Endodermal cell (in vitro differentiated cells): Measurements from ENCODE around the gene ABCA2. TPM values are rescaled to one million over a fixed set of nuclear protein-coding genes. Genes with fewer than 3 reads are reported as not detected.

Source experiments
- DNase-seq: peaks from one replicate; pipeline ENCODE4 v3.0.0-alpha.2; 2017
- H3K27ac ChIP-seq: 2 replicates; pipeline ENCODE4 v1.5.1; 2013; ENCODE audit warnings: mild to moderate bottlenecking, low read depth, low read length, moderate library complexity
- H3K27me3 ChIP-seq: 2 replicates; pipeline ENCODE4 v1.6.1; 2013; ENCODE audit warnings: mild to moderate bottlenecking, low read length, moderate library complexity; ENCODE audit not compliant: insufficient read depth, control insufficient read depth, poor library complexity, severe bottlenecking
- H3K36me3 ChIP-seq: 2 replicates; pipeline ENCODE4 v1.7.0; 2013; ENCODE audit warnings: mild to moderate bottlenecking, low read length, moderate library complexity; ENCODE audit not compliant: control insufficient read depth, insufficient read depth
- H3K4me1 ChIP-seq: one replicate; pipeline ENCODE4 v1.7.0; 2013; ENCODE audit warnings: low read length; ENCODE audit not compliant: control insufficient read depth, insufficient read depth
- H3K4me3 ChIP-seq: 2 replicates; pipeline ENCODE4 v1.5.1; 2013; ENCODE audit warnings: mild to moderate bottlenecking, low read length, moderate library complexity
- H3K9ac ChIP-seq: 2 replicates; pipeline ENCODE4 v1.6.1; 2013; ENCODE audit warnings: mild to moderate bottlenecking, low read length, moderate library complexity; ENCODE audit not compliant: poor library complexity, severe bottlenecking; ENCODE audit errors: extremely low read depth
- H3K9me3 ChIP-seq: 2 replicates; pipeline ENCODE4 v1.6.1; 2013; ENCODE audit warnings: mild to moderate bottlenecking, low read length, moderate library complexity; ENCODE audit not compliant: control insufficient read depth
- H3K27ac Mint-ChIP-seq: 2 replicates; pipeline ENCODE4 v1.8.0; 2020; ENCODE audit warnings: mixed read lengths
- H3K27me3 Mint-ChIP-seq: 2 replicates; pipeline ENCODE4 v1.8.0; 2021; ENCODE audit warnings: mild to moderate bottlenecking, mixed read lengths; ENCODE audit not compliant: insufficient read depth
- H3K36me3 Mint-ChIP-seq: 2 replicates; pipeline ENCODE4 v1.8.0; 2020; ENCODE audit warnings: low read depth, mixed read lengths
- H3K4me1 Mint-ChIP-seq: 2 replicates; pipeline ENCODE4 v1.8.0; 2020; ENCODE audit warnings: mixed read lengths
- H3K4me3 Mint-ChIP-seq: 2 replicates; pipeline ENCODE4 v1.8.0; 2020; ENCODE audit warnings: mild to moderate bottlenecking, moderate library complexity, mixed read lengths
- H3K9me3 Mint-ChIP-seq: 2 replicates; pipeline ENCODE4 v1.8.0; 2020; ENCODE audit warnings: mild to moderate bottlenecking, mixed read lengths
- WGBS, 2 experiments: methylation state at CpG; one replicate each; pipeline versions ENCODE4 v1.1.5 to v1.1.7; 2013; ENCODE audit warnings: missing lambda C conversion rate in 2 of 2, mixed read lengths in 1 of 2; ENCODE audit not compliant: insufficient coverage in 1 of 2, insufficient read length in 1 of 2; 5-methylcytosine and 5-hydroxymethylcytosine counted together
- total RNA-seq, 2 donors: library from RNA; stranded (reverse); fragmentation: NEBNext Ultra II Directional in 1 of 2; extraction: Animal tissue kit (Norgen Biotek cat#: 25700) in 1 of 2; gene quantifications; 2 replicates in 1 of 2; 3 replicates in 1 of 2; pipeline ENCODE4 v1.2.1, GENCODE V29; 2021
- TF ChIP-seq, protein P1 (sequence below): fragments of 200-600 bp; sonication (generic); conservative IDR thresholded peaks from 2 replicates; pipeline ENCODE4 v1.5.0; 2021; ENCODE audit warnings: antibody characterized with exemption, mild to moderate bottlenecking

ABCA2 gene
- total RNA-seq, 2 donors from 2014 or later = 21.5 to 30.0 TPM

DNA sequence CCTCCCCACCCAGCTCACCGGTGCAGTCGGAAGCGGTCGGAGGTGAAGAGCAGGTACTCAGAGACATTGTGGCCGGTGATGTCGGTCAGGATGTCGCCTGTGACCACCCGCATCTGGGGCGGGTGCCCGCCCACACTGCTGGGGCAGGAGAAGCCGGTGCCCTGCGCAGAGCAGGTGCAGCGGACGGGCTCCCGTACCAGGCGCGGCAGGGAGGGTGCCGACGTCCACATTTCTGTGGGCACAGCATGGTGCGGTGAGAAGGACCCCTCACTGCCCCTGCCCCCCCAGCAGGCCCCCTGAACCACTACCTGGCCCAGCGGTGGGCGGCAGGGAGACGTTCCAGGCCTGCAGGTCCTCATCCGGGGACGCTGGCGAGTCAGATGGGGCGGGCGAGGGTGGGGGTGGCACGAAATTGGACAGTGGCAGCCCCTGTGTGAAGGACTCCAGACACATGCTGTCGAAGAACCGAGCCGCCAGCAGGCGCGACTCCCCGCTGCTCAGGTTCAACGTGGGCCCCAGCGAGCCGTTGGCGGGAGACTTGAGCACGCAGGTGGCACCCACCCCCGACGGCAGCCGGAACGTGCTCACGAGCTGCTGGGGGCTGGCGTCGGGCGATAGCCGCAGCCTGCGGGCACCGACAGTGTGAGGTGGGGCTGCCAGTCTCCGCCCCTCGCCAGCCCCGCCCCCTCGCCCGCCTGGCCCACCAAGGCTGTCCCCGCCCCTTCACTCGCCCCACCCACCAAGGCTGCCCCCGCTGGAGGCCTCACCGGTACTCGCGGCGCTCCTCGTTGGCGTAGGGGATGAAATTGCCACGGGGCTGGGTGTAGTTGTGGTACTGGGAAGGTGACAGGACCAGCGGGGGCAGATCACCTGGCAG lies 15.1 kb downstream of the ABCA2 start:
- no peak overlapping the region for H3K4me3 Mint-ChIP-seq

DNA sequence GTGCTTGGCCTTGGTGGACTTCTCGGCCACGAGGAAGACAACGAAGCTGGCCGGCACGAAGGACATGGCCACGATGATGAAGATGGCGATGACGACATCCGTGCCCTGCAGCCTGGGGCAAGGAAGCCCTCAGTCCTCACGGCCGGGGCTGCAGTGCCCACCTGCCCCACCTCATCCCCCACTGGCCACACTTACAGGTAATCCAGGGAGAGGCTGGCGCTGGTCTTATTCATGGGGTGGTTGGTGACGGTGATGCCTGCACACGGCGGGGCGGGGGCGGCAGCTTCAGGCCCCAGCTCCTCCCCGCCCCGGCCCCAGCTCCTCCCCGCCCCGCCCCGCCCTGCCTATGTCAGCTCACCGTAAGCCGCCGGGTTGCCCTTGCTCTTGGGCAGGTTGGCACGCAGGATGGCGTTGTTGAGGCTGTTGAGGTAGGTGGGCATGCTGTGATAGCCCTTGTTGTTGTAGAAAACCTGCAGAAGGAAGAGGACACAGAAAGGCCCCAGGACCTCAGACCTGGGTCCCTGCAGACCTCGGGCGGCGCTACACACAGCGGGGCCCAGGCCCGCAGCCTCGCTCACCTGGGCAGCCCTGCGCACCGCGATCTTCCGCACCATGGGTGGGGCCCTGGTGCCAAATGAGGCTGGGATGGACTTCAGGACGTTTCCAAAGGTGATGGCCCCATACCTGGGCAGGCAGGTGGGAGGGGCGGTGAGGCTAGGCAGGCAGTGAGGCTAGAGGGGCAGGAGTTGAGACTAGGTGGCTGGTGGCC lies 15.9 kb downstream of the ABCA2 start:
- Histone ChIP-seq H3K27me3 (no peaks in the 10 kb centered on the region), H3K4me1 (no peaks in the 10 kb centered on the region), H3K4me3 (no peak overlapping the region), H3K27ac (no peak overlapping the region), H3K9me3 (no peaks in the 10 kb centered on the region), H3K36me3 (no peaks in the 10 kb centered on the region), H3K9ac (no peak overlapping the region)
- no peak for DNase-seq
- Mint-ChIP-seq H3K4me1 (no peaks in the 10 kb centered on the region), H3K4me3 (no peak overlapping the region), H3K36me3 (peaks cover 5% of the 10 kb centered on the region), H3K9me3 (peaks cover 1% of the 10 kb centered on the region), H3K27ac (no peak overlapping the region), H3K27me3 (no peaks in the 10 kb centered on the region)
- 93 to 96% methylated on average over 13 to 39 of the region's 39 CpGs for WGBS, 2 experiments
- TF ChIP-seq, protein P1, sequence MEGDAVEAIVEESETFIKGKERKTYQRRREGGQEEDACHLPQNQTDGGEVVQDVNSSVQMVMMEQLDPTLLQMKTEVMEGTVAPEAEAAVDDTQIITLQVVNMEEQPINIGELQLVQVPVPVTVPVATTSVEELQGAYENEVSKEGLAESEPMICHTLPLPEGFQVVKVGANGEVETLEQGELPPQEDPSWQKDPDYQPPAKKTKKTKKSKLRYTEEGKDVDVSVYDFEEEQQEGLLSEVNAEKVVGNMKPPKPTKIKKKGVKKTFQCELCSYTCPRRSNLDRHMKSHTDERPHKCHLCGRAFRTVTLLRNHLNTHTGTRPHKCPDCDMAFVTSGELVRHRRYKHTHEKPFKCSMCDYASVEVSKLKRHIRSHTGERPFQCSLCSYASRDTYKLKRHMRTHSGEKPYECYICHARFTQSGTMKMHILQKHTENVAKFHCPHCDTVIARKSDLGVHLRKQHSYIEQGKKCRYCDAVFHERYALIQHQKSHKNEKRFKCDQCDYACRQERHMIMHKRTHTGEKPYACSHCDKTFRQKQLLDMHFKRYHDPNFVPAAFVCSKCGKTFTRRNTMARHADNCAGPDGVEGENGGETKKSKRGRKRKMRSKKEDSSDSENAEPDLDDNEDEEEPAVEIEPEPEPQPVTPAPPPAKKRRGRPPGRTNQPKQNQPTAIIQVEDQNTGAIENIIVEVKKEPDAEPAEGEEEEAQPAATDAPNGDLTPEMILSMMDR = no peak

More for the DNA sequence above, 15.1 kb downstream of the ABCA2 start:
- Histone ChIP-seq H3K4me3 (no peak overlapping the region), H3K4me1 (no peaks in the 10 kb centered on the region), H3K27me3 (no peaks in the 10 kb centered on the region), H3K27ac (no peak overlapping the region), H3K36me3 (no peaks in the 10 kb centered on the region), H3K9me3 (no peaks in the 10 kb centered on the region), H3K9ac (no peak overlapping the region)
- H3K9me3 Mint-ChIP-seq = peaks cover 1% of the 10 kb centered on the region
- DNase-seq = peak; percentile 68
- peaks cover 6% of the 10 kb centered on the region for H3K36me3 Mint-ChIP-seq
- WGBS, 2 experiments = 85 to 87% methylated on average over 29 to 67 of the region's 67 CpGs
- no peaks in the 10 kb centered on the region for H3K27me3 Mint-ChIP-seq
- H3K4me1 Mint-ChIP-seq = no peaks in the 10 kb centered on the region
- TF ChIP-seq, protein P1 = no peak
- H3K27ac Mint-ChIP-seq = no peak overlapping the region

DNA sequence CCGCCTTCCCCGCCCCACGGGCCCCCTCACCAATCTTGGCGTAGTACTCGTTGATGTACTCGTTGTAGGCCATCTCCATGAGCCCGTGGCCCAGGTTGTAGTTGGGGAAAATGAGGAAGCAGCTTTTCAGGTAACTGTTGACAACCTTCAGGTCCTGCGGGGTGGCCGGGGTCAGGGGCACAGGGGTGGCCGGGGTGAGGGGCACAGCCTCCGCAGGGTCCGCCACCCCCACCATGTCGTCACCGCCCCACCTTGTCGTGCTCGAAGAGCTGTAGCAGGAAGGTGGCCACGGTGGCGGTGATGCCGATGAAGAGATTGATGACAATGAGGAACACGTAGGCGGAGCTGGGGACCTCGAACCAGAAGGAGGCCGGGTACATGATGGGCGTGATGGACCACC lies 16.9 kb downstream of the ABCA2 start:
- no peak overlapping the region for H3K27ac Mint-ChIP-seq
- no peak overlapping the region for H3K27ac ChIP-seq
- no peak for DNase-seq
- H3K4me3 Mint-ChIP-seq = no peak overlapping the region
- no peaks in the 10 kb centered on the region for H3K9me3 ChIP-seq
- H3K4me1 Mint-ChIP-seq = no peaks in the 10 kb centered on the region
- TF ChIP-seq, protein P1 = no peak
- no peaks in the 10 kb centered on the region for H3K36me3 ChIP-seq
- H3K9ac ChIP-seq = no peak overlapping the region
- H3K27me3 ChIP-seq = no peaks in the 10 kb centered on the region
- no peaks in the 10 kb centered on the region for H3K4me1 ChIP-seq
- no peak overlapping the region for H3K4me3 ChIP-seq
- H3K9me3 Mint-ChIP-seq = peaks cover 2% of the 10 kb centered on the region
- peaks cover 1% of the 10 kb centered on the region for H3K36me3 Mint-ChIP-seq
- H3K27me3 Mint-ChIP-seq = no peaks in the 10 kb centered on the region
- 94 to 98% methylated on average over 20 to 24 of the region's 24 CpGs for WGBS, 2 experiments
